Heart right ventricle (tissue), 16 donors: ENCODE data around the gene SUN3. TPM values are rescaled to one million over a fixed set of nuclear protein-coding genes. Genes with fewer than 3 reads are reported as not detected.

Experiments
- ATAC-seq, 8 donors: fragments of 200-7000 bp; cut with Tn5 transposase; one replicate each; pipeline ENCODE4 v1.9.1; 2020; ENCODE audit warnings: mild to moderate bottlenecking in 8 of 8, moderate library complexity in 8 of 8, moderate number of reproducible peaks in 1 of 8
- DNase-seq, 2 donors: peaks; one replicate each; pipeline ENCODE4 v3.0.0-alpha.2; 2020
- H3K27ac ChIP-seq, 10 donors: fragments of 200-600 bp; sonication (generic) in 2 of 10; one replicate each; pipeline versions ENCODE4 v1.5.0 to v1.8.0; 2020 to 2022; ENCODE audit warnings: mild to moderate bottlenecking in 3 of 10
- H3K27me3 ChIP-seq, 7 donors: fragments of 200-600 bp; one replicate each; pipeline ENCODE4 v1.8.0; 2021 to 2022; ENCODE audit warnings: mild to moderate bottlenecking in 2 of 7
- H3K36me3 ChIP-seq, 9 donors: fragments of 200-600 bp; sonication (generic) in 1 of 9; one replicate each; pipeline versions ENCODE4 v1.5.0 to v1.8.0; 2020 to 2022; ENCODE audit warnings: mild to moderate bottlenecking in 2 of 9
- H3K4me1 ChIP-seq, 9 donors: fragments of 200-600 bp; sonication (generic) in 1 of 9; one replicate each; pipeline versions ENCODE4 v1.5.0 to v1.8.0; 2020 to 2022; ENCODE audit warnings: mild to moderate bottlenecking in 4 of 9
- H3K4me3 ChIP-seq, 10 donors: fragments of 200-600 bp; sonication (generic) in 2 of 10; one replicate each; pipeline versions ENCODE4 v1.5.0 to v1.8.0; 2020 to 2022; ENCODE audit warnings: mild to moderate bottlenecking in 7 of 10, moderate library complexity in 2 of 10
- H3K9me3 ChIP-seq, 11 donors: fragments of 200-600 bp in 10 of 11; sonication (generic) in 2 of 11; one replicate each; pipeline versions ENCODE4 v1.5.0 to v1.8.0; 2013 to 2022; ENCODE audit warnings: mild to moderate bottlenecking in 2 of 11, control low read depth in 1 of 11, moderate library complexity in 1 of 11
- CTCF ChIP-seq, 9 donors: fragments of 200-600 bp; sonication (generic) in 2 of 9; IDR thresholded peaks; one replicate each; pipeline versions ENCODE4 v1.5.0 to v1.8.0; 2021 to 2022; ENCODE audit warnings: antibody characterized with exemption in 9 of 9, mild to moderate bottlenecking in 5 of 9, moderate library complexity in 1 of 9
- WGBS, 2 donors: extraction: QIAGEN DNeasy Blood & Tissue Kit; methylation state at CpG; one replicate each; pipeline ENCODE4 v1.1.7; 2013; ENCODE audit warnings: inconsistent platforms in 1 of 2; 5-methylcytosine and 5-hydroxymethylcytosine counted together
- intact Hi-C, 10 donors: fragments of 100-400 bp; cut with DNase I; formaldehyde crosslinking; loops; one replicate each; pipeline versions ENCODE4 v1.11.1 to v1.14.2; 2022
- polyA plus RNA-seq, 2 donors: library from polyadenylated mRNA; stranded (reverse); fragments of 200-250 nt; gene quantifications; one replicate each; pipeline ENCODE4 v1.2.3, GENCODE V29; 2013
- total RNA-seq, 10 donors: library from RNA; stranded (reverse); fragmentation: NEBNext Ultra II Directional in 3 of 10; extraction: Animal tissue kit (Norgen Biotek cat#: 25700) in 3 of 10; gene quantifications; one replicate each; pipeline versions ENCODE4 v1.2.1 to v1.2.4, GENCODE V29; 2021 to 2023
- donor health status: Arrhythmogenic right ventricular cardiomyopathy.
- donor health status: ischemic (EF 13 %, LVEDD 7.1; RV severe dilation, severe dysfunction).
- donor health status: healthy with polysubstance abuse.
- donor health status: DM: no; HTN: yes; CAD: no.
- donor health status: DM: no; HTN: no; CAD: no.
- donor health status: ischemic (EF 25% LVEDD 6.9; RV normal size, moderate dysfunction).
- donor health status: ischemic (EF 25% LVEDD 5.7; RV mildly dilated, moderate dysfunction).
- donor health status: healthy.
- donor health status: DM: yes; HTN: yes; CAD: no.
- donor health status: Ischemic cardiomyopathy.
- donor health status: ischemic (EF 35%, LVEDD 5.7; RV mildly dilated, moderate dysfunction).
- donor health status: nonischemic (EF 11% LVEDD 7.7; RV severe dilation, severe dysfunction).
- donor health status: DM: yes; HTN: yes; CAD: no.
- donor health status: PGD.
- donor health status: ischemic (EF 29% LVEDD 5.4; RV normal size, mild dysfunction).
- donor health status: nonischemic (EF 23%, LVEDD 6.1; RV moderate dilation, normal function).

The SUN3 gene
- total and polyA plus RNA-seq, 12 donors = not detected

GRCh38 chr7:48017674-48018073 lies 11.2 kb downstream of the SUN3 start:
- ATAC-seq (no peak), DNase-seq (no peak)
- TF ChIP-seq CTCF (IDR thresholded peaks at IDR 0.05) = no peak
- no peaks in the 10 kb centered on the region for H3K27me3 ChIP-seq
- no peak overlapping the region for H3K4me3 ChIP-seq
- WGBS, 2 donors = 89 to 92% methylated on average over 4 of the region's 4 CpGs
- H3K36me3 ChIP-seq = no peaks in the 10 kb centered on the region
- H3K27ac ChIP-seq = no peak overlapping the region
- no peaks in the 10 kb centered on the region for H3K4me1 ChIP-seq
- H3K9me3 ChIP-seq = peaks cover 0 to 21% (median 0%) of the 10 kb centered on the region in 11 donors
- intact Hi-C loops = no loop called here

- intact Hi-C loops = no loop called here
- H3K27ac ChIP-seq = no peak overlapping the region
- peaks cover 0 to 5% (median 0%) of the 10 kb centered on the region in 9 donors for H3K4me1 ChIP-seq
- H3K9me3 ChIP-seq = peaks cover 0 to 13% (median 0%) of the 10 kb centered on the region in 11 donors
- H3K36me3 ChIP-seq = no peaks in the 10 kb centered on the region
- DNase-seq = no peak
- no peaks in the 10 kb centered on the region for H3K27me3 ChIP-seq
- no peak for TF ChIP-seq CTCF (IDR thresholded peaks at IDR 0.05)
- no peak overlapping the region for H3K4me3 ChIP-seq
- no peak for ATAC-seq
These were observed 12.3 kb downstream of the SUN3 start for GRCh38 chr7:48016641-48017040.

- Histone ChIP-seq H3K27ac (peak overlapping the region in 1 of 10 donors; percentile 13), H3K4me1 (peaks cover 0 to 13% (median 0%) of the 10 kb centered on the region in 9 donors), H3K9me3 (peaks cover 0 to 6% (median 0%) of the 10 kb centered on the region in 11 donors), H3K27me3 (peaks cover 0 to 3% (median 0%) of the 10 kb centered on the region in 7 donors), H3K36me3 (no peaks in the 10 kb centered on the region), H3K4me3 (no peak overlapping the region)
- ATAC-seq (no peak), DNase-seq (no peak)
- 62 to 63% methylated on average over 3 of the region's 3 CpGs for WGBS, 2 donors
- no peak for TF ChIP-seq CTCF (IDR thresholded peaks at IDR 0.05)
- intact Hi-C loops = no loop called here
These were observed 17.0 kb downstream of the SUN3 start for GRCh38 chr7:48011951-48012350.

- H3K4me1 ChIP-seq = peaks cover 0 to 13% (median 0%) of the 10 kb centered on the region in 9 donors
- DNase-seq (no peak), ATAC-seq (no peak)
- H3K36me3 ChIP-seq = no peaks in the 10 kb centered on the region
- TF ChIP-seq CTCF (IDR thresholded peaks at IDR 0.05) = no peak
- H3K4me3 ChIP-seq = no peak overlapping the region
- H3K9me3 ChIP-seq = peaks cover 0 to 6% (median 0%) of the 10 kb centered on the region in 11 donors
- H3K27me3 ChIP-seq = peaks cover 0 to 4% (median 0%) of the 10 kb centered on the region in 7 donors
- WGBS, 2 donors = 25 to 33% methylated on average over 2 of the region's 2 CpGs
- intact Hi-C loops = no loop called here
- H3K27ac ChIP-seq = peak overlapping the region in 1 of 10 donors; percentile 13
These were observed 17.6 kb downstream of the SUN3 start for GRCh38 chr7:48011323-48011722.
